HG03354 (cell line): Measurements from ENCODE around the gene RAVER2.
"Not testable (repeated sequence)": the region's sequence is repeated elsewhere in the genome, so short reads cannot be mapped to it uniquely, and the experiment has no call there.

ENCODE experiments used
- ATAC-seq: cut with Tn5 transposase; IDR thresholded peaks from one replicate; pipeline ENCODE4 v1.9.1; 2021; ENCODE audit warnings: mild to moderate bottlenecking; ENCODE audit not compliant: unreplicated experiment, poor library complexity, severe bottlenecking

The RAVER2 gene

DNA sequence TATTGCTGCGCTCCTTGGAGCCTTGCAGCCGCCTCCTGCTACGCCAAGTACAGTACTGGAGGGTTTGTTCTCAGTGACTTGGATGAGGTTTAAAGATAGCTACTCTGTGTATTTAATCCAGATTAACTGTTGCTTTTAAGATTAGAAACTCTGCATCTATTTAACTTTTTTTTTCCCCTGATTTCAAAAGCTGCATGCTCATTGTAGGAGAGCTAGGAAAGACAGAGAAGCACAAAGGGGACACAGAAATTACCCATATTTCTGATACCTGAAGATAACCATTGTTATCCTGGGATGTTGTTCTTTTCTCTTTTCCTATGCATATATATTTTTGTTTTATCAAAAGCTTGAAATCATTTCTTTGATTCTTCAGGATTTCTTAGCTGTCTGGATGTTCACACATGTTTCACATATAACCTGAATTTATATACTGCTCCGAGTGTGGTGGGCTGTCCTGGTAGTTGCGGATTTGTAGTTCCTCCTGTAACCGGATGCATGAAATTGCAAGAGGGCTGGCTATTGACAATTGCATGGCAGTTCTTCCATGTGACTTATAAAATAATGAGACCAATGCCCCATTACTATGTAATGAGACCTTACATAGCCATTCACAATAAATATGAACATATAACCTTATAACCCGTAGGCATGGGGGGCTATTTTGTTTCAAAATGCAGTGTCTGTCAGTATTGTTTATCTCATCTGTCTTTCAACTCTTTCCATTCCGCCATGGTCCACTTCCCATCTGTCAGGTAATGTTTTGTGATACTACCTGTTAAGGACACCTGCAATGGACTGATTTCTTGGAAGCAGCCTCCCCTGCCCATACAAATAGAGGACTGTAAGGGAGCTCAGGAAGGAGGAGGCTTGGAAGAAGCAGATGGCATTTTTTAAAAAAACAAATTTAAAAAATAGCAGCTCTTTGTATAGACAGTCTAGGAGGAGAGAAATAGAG lies 1.4 kb downstream of the RAVER2 start:
- ATAC-seq = no peak

DNA sequence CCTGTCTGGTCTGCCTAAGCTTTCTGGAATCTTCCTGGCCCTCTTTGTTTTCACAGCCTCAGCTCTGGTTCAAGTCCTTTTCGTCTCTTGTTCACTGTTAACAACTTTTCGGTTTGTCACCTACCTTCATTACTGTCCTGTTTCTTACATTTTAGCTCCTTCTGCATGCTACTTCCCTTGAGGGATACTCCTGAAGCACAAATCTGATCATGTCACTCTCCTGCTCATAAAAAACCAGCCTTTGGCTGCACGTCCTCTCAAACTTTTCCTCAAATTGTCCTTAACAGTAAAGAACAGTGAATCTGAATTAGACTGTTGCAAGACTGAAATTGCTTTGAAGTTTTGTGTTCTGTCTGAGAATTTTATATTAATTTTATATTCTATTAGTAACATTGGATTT lies 3.3 kb downstream of the RAVER2 start:
- no peak for ATAC-seq

DNA sequence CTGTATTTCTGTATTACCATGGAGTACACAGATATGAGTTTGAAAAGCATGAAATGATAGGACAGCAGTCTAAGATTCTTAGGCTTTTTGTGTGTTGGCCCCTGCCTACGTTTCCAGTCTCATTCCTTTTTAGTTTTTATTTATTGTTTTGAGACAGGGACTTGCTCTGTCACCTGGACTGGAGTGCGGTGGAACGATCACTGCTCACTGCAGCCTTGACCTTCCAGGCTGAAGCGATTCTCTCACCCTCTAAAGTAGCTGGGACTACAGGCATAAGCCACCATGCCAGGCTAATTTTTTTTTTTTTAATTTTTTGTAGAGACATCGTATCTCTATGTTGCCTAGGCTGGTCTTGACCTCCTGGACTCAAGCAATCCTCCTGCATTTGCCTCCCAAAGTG lies 3.8 kb downstream of the RAVER2 start:
- ATAC-seq = no peak

DNA sequence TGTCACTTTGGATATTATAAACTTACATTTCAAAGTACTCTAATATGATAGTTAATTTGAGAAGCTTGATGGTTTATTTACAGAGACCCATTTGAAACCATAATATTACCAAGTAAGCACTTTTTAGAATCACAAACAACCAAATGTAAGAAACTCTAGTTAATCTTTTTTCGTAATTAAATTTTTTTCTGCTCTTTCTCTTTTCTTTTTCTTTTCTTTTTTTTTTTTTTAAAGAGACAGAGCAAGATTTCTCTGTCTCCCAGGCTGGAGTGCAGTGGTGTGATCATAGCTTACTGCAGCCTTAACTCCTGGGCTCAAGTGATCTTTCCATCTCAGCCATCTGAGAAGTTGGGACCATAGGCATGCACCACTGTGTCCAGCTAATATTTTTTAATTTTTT lies 5.2 kb downstream of the RAVER2 start:
- ATAC-seq = no peak

DNA sequence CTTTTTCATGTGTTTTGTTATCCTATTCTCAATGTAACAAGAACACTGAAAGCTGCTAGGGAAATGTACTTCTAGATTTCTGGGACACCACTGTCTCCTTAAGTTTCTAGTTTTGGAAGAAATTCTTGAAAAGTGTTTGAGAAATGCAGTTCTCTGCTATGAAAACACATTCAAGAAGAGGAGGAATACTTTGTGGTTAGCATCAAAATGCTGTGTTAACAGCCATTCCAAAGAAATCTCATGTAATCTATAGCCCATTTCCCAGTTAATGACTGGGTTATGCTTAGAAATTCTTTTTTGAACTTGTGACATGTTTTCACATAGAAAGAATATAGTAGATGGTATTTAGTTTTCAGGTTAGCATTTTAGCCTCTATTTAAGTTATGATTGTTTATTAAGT lies 6.0 kb downstream of the RAVER2 start:
- no peak for ATAC-seq

DNA sequence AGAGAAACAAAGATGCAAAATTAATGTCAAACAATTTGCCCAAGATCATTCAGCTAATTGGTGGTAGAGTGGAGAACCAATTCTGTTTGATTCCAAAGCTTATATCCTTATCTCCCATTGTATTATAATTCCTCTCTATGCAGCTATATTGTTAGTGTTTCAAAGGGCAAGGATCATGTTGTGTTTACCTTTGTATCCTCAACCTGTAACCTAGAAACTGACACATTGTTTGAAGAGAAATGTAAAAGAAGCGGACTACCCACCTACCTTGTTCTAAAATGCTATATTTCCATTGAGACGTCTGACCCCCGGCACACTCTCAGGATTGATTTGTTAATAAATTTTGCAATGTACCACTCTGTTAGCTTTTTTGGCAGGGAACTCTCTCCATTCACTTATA lies 9.3 kb downstream of the RAVER2 start:
- ATAC-seq = no peak

DNA sequence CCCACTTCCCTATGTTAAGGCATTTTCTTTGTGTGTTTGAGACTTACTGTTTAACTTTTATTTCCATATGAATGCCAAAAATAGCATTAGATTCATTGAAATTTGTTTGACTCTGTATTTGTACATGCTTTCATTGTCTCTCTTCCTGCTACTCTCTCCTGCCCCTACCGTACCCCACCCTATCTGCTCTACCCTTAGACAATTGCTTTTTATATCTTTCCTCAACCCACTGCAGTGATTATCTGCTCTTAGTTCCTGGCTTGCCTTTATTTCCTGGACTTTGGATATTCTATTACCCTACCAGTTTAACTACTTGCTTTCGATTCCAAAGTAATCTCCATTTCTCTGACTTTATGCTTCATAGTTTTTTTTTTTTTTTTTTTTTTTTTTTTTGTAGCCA lies 10.5 kb downstream of the RAVER2 start:
- ATAC-seq = no peak

DNA sequence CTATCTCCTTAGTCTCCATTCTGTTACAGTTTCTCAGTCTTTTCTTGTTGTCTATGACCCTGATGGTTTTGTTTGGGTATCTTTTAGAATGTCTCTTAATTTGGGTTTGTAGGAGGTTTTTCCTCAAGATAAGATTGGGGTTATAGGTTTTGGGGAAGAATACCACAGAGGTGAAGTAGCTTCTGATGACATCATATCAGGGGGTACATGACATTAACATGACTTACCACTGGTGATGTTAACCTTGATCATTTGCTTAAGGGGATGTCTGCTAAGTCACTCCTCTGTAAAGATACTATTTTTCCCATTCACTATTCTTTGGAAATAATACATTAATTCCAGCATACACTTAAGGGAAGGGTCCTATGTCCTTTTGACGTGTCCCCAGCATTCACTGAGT lies 11.9 kb downstream of the RAVER2 start:
- ATAC-seq = no peak

DNA sequence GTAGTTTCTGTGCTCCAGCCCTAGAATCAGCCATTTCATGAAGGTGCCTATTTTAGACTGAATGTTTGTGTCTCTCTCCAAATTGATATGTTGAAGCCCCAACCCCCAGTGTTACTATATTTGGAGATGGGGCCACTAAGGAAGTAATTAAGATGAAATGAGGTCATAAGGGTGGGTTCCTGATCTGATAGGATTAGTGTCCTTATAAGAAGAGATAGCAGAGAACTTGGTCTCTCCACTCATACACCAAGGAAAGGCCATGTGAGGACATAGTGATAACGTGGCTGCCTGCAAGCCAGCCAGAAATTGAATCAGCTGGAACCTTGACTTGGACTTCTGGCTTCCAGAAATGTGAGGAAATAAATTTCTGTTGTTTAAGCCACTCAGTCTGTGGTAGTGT lies 12.3 kb downstream of the RAVER2 start:
- no peak for ATAC-seq

DNA sequence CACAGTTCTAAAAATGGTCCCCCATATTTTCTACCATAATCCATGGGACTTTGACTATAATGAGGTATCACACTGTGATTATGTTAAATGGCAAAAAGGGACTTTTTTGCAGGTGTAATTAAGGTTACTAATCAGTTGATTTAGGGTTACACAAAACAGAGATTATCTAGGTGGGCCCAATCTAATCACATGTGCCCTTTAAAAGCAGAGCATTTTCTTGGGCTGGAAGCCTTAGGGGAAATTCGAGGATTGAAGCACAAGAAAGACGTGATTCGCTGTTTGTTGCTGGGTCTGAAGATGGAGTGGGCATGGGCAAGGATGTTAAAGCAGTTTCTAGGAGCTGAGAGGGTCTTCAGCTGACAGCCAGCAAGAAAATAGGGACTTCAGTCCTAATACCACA lies 13.4 kb downstream of the RAVER2 start:
- no peak for ATAC-seq

DNA sequence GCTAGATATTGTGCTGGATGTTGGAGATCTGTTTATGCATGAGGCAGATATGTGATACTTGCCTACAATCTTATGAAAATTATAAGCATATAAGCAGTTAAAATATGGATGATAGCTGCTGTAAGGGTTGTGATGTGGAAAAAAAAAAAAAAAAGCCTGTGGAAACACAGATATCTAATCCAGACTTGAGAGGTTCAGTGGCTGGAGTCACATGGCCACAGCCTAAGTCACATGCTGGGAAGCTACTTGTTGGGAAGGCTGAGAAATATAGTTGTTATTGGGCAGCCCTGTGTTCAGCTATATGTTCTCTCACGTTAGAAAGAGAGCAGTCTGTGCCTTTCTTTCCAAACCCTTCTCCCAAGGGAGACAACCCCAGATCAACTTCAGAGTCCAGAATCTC lies 15.1 kb downstream of the RAVER2 start:
- no peak for ATAC-seq

DNA sequence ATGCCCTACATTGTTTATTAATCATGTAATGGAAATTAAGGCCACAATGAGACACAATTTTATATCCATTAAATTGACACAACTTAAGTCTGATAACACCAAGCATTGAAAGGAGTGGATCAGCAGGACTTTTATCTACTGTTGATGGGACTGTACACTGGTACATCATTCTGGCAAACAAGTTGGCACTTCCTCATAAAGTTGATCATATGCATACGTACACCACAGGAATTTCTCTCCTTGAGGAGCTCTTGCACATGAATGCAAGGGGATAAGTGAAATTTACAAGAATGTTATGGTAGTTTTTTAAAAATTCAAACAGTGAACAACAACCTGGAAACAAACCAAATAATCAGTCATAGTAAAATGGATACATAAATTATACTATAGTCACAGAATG lies 20.1 kb downstream of the RAVER2 start:
- no peak for ATAC-seq

DNA sequence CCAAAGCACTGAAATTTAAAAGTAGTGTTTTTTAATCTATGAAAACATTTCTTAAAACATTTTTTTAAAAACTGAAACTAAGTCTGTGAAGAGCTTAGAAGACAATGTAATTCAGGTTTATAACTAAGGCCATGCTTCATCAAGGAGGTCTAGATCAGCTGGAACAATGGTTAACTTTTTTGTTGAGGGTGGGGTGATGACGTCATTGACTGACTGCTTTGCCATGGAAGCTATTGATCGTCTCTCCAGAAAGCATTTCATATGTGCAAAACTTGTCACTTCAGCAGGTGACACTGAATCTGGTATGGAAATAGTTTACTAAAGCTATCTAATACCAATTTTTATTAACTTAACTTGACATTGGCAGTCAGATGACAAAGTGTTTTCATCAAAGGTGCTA lies 21.0 kb downstream of the RAVER2 start:
- no peak for ATAC-seq

DNA sequence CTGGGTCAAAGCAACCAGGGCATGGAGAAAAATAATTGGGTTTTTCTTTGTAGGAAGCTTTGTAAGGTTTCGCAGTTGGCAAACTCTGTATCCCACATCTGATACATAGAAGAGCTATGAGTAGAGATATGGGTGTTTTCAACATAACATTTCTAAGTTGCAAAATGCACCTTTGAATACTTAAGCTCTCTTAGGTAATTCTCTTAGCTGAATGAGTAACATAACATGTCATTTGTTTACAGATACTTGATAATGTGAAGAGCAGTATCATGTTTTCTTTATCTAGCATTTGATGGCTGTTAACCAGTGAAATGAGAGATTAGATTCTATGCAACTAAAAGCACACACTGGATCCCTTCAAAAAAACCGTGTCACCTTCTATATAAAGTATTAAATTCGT lies 21.6 kb downstream of the RAVER2 start:
- ATAC-seq = no peak

DNA sequence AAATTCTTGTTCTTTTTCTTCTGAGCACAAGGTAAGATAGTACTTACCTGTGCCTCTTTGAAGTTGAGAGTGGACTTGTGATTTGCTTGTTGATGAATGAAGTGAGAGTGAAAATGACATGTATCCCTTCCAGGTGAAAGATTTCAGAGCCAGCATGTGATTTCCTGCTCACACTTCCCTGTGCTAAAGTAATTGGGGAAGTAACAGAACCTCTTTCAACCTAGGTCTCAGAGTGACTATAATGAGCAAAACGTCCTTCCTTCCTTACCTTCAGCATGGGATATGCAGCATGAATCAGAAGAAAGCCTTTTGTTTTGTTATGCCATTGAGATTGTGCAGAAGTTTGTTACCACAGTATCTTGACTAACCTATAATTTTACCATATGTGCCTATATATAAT lies 24.6 kb downstream of the RAVER2 start:
- no peak for ATAC-seq

DNA sequence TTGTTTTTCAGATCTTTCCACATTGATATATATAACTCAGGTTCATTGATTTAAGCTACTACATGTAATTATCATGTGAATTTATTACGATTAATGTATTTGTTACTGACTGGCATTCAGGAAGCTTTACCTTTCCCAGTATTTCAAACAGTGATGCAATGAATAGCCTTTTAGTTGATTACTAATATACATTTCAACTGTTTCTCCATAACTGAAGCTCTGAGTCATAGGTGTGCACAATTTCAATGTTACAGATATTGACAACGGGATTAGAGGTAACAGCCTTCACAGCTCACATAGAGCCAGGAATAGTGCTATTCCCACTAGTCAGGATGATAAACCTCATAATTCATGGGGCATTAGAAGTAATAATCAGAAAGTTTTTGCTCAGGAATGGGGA lies 25.1 kb downstream of the RAVER2 start:
- ATAC-seq = no peak

DNA sequence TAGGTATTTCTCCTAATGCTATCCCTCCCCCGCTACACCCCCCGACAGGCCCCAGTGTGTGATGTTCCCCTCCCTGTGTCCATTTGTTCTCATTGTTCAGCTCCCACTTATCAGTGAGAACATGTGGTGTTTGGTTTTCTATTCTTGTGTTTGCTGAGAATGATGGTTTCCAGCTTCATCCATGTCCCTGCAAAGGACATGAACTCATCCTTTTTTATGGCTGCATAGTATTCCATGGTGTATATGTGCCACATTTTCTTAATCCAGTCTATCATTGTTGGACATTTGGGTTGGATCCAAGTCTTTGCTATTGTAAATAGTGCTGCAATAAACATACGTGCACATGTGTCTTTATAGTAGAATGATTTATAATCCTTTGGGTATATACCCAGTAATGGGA lies 28.4 kb downstream of the RAVER2 start:
- ATAC-seq = not testable (repeated sequence)

DNA sequence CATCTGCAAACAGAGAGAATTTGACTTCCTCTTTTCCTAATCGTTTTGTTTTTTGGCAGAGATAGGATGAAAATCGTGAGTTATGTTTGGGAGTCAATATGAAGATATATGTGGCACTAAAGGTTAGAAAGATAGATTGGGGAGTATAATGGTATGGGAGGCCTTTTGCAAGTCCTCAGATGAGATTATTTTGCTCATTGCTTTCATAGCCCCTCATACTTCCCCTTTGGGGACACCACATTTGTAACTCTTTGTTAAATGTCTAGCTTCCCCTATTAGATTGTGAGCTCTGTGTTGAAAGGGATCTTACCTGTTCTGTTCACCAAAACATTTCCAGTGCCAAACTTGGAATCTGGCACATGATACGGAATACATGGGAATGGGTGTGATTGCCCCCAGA lies 30.2 kb downstream of the RAVER2 start:
- no peak for ATAC-seq

DNA sequence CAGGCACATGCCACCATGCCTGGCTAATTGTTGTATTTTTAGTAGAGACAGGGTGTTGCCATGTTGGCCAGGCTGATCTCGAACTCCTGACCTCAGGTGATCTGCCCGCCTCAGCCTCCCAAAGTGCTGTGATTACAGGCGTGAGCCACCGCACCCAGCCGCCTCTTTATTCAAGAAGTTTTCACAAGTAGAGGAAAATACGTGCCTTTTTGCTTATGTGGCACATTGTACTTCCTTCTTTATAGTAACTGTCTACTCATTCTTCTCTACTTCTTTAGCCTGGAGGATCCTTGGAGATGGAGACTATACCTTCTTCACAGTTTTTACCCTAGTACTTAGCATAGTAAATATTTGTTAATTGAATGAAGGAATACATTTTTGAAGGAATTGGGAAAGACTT lies 37.2 kb downstream of the RAVER2 start:
- not testable (repeated sequence) for ATAC-seq

DNA sequence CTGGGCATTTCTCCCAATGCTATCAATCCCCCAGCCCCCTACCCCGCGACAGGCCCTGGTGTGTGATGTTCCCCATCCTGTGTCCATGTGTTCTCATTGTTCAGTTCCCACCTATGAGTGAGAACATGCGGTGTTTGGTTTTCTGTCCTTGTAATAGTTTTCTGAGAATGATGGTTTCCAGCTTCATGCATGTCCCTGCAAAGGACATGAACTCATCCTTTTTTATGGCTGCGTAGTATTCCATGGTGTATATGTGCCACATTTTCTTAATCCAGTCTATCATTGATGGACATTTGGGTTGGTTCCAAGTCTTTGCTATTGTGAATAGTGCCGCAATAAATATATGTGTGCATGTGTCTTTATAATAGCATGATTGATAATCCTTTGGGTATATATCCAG lies 38.0 kb downstream of the RAVER2 start:
- ATAC-seq = not testable (repeated sequence)

DNA sequence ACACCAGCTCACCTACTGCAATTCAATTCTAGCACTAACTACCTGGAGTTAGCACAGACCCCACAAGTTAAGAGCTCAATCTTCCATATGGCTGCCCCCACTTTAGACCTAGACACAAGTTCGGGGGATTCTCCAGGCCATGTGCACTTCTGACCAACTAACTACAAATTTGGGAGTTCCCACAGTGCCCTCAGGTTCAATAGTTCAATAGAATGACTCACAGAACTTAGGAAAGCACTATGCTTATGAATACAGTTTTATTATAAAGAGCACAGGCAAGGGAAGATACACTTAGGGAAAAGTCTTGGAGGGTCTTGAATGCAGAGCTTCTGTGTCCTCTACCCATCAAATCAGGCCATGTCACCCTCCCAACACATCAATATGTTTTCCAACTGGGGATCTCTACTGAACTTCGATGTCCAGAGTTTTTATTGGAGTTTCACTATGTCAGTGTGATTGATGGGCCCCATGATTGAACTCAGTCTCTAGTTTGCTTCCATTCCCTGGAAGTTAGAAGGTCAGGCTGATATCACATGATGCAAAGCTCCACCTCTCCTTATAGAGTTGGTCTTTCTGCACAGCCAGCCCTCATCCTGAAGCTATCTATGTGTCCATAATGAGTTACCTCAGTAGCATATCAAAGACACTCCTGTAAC lies 46.1 kb downstream of the RAVER2 start:
- ATAC-seq = no peak
